Astrocyte (in vitro differentiated cells and primary cell): ENCODE data around the gene A3GALT2.

Experiments
- CTCF ChIP-seq: IDR thresholded peaks from 2 replicates; pipeline ENCODE4 v1.5.1; 2011; ENCODE audit warnings: low read depth, mild to moderate bottlenecking, inconsistent platforms, low read length, moderate library complexity; ENCODE audit not compliant: insufficient read depth
- EZH2 ChIP-seq: IDR thresholded peaks from 2 replicates; pipeline ENCODE4 v1.6.1; 2012; ENCODE audit warnings: mild to moderate bottlenecking, low read length, inconsistent platforms; ENCODE audit not compliant: insufficient read depth

- no peak for TF ChIP-seq CTCF
- no peak for TF ChIP-seq EZH2
Measured at GRCh38 chr1:33275706-33276572, 45.0 kb downstream of the A3GALT2 start.
